ENCODE measurements around the gene SLC16A8.

GRCh38 chr22:38038426-38038825 lies 45.6 kb downstream of the SLC16A8 start:
- TF ChIP-seq CTCF (IDR thresholded peaks at IDR 0.05 in 2 of 3, conservative IDR thresholded peaks at IDR 0.05 in 1 of 3; ENCODE audit: borderline replicate concordance in 1 of 3, insufficient read depth in 1 of 3, low read depth in 2 of 3, low read length in 2 of 3) (no peak), MAX (IDR thresholded peaks at IDR 0.05) (no peak), POLR2AphosphoS5 (IDR thresholded peaks at IDR 0.05; ENCODE audit: low read depth, low read length) (no peak), SIN3A (IDR thresholded peaks at IDR 0.05; ENCODE audit: low read depth) (no peak), ZBTB33 (IDR thresholded peaks at IDR 0.05; ENCODE audit: extremely low read depth, insufficient replicate concordance, low read length) (no peak)

Data from HCT116 (cell line).